Fibroblast of lung (primary cell): ENCODE results near the gene JARID2. TPM values are rescaled to one million over a fixed set of nuclear protein-coding genes. Genes with fewer than 3 reads are reported as not detected.

Source experiments
- DNase-seq, 2 donors: peaks; one replicate each; pipeline versions ENCODE4 v3.0.0 to v3.0.0-alpha.2; 2010; ENCODE audit warnings: low read depth in 2 of 2
- H2AFZ ChIP-seq: 2 replicates; pipeline ENCODE4 v1.5.1; 2012; ENCODE audit warnings: low read length, control low read depth, inconsistent platforms
- H3K27ac ChIP-seq: 2 replicates; pipeline ENCODE4 v1.5.1; 2011; ENCODE audit warnings: low read length, control low read depth; ENCODE audit not compliant: insufficient read depth
- H3K27me3 ChIP-seq: 2 replicates; pipeline ENCODE4 v1.5.1; 2011; ENCODE audit warnings: mild to moderate bottlenecking, low read length; ENCODE audit not compliant: control insufficient read depth, insufficient read depth
- H3K36me3 ChIP-seq: 2 replicates; pipeline ENCODE4 v1.5.1; 2011; ENCODE audit warnings: low read length; ENCODE audit not compliant: control insufficient read depth, insufficient read depth
- H3K4me1 ChIP-seq: 2 replicates; pipeline ENCODE4 v1.5.1; 2011; ENCODE audit warnings: low read length; ENCODE audit not compliant: control insufficient read depth, insufficient read depth; ENCODE audit errors: extremely low read depth
- H3K4me2 ChIP-seq: 2 replicates; pipeline ENCODE4 v1.5.1; 2011; ENCODE audit warnings: low read length, control low read depth; ENCODE audit not compliant: insufficient read depth; ENCODE audit errors: extremely low read depth
- H3K4me3 ChIP-seq, 4 experiments: fragments of 200-600 bp in 1 of 4; sonication (generic) in 1 of 4; replicated peaks in 1 of 4; 2 replicates each; pipeline ENCODE4 v1.5.1; 2011 to 2016; ENCODE audit warnings: low read length in 4 of 4, low read depth in 3 of 4, mild to moderate bottlenecking in 3 of 4, control low read depth in 2 of 4, inconsistent platforms in 1 of 4, mixed read lengths in 1 of 4; ENCODE audit not compliant: insufficient read depth in 1 of 4; ENCODE audit errors: control extremely low read depth in 1 of 4
- H3K79me2 ChIP-seq: 2 replicates; pipeline ENCODE4 v1.5.1; 2012; ENCODE audit warnings: mild to moderate bottlenecking, low read length, inconsistent platforms; ENCODE audit not compliant: control insufficient read depth, insufficient read depth
- H3K9ac ChIP-seq: 2 replicates; pipeline ENCODE4 v1.5.1; 2011; ENCODE audit warnings: mild to moderate bottlenecking, low read length, control low read depth; ENCODE audit not compliant: insufficient read depth
- H3K9me3 ChIP-seq: 2 replicates; pipeline ENCODE4 v1.5.1; 2012; ENCODE audit warnings: low read depth, low read length; ENCODE audit not compliant: control insufficient read depth, insufficient read depth
- H4K20me1 ChIP-seq: 2 replicates; pipeline ENCODE4 v1.5.1; 2011; ENCODE audit warnings: low read length; ENCODE audit not compliant: control insufficient read depth, insufficient read depth; ENCODE audit errors: extremely low read depth
- EZH2 ChIP-seq: IDR thresholded peaks from 2 replicates; pipeline ENCODE4 v1.5.1; 2012; ENCODE audit warnings: low read length, control low read depth, mild to moderate bottlenecking; ENCODE audit errors: missing control alignments
- polyA plus RNA-seq, 2 donors: library from polyadenylated mRNA; depleted of rRNA in 1 of 2; stranded (reverse) in 1 of 2; unstranded in 1 of 2; fragments of >200 nt; gene quantifications; 2 replicates each; pipeline ENCODE4 v1.2.1, GENCODE V29; 2011 to 2012; ENCODE audit warnings: missing spikeins in 1 of 2
- total RNA-seq: library from RNA; depleted of rRNA; stranded (reverse); fragments of >200 nt; gene quantifications from 2 replicates; pipeline ENCODE4 v1.2.1, GENCODE V29; 2014
- TF ChIP-seq, protein P1 (sequence below), 2 donors: IDR thresholded peaks in 1 of 2; conservative IDR thresholded peaks in 1 of 2; 1 replicate in 1 of 2; 2 replicates in 1 of 2; pipeline ENCODE4 v1.5.1; 2011 to 2012; ENCODE audit warnings: low read length in 2 of 2, control low read depth in 1 of 2, inconsistent platforms in 1 of 2, low read depth in 1 of 2, mild to moderate bottlenecking in 1 of 2

Gene JARID2
- total and polyA plus RNA-seq, 2 donors (not counting 1 experiment from before 2014, with no cell fraction given): 5.0 to 8.2 TPM

DNA sequence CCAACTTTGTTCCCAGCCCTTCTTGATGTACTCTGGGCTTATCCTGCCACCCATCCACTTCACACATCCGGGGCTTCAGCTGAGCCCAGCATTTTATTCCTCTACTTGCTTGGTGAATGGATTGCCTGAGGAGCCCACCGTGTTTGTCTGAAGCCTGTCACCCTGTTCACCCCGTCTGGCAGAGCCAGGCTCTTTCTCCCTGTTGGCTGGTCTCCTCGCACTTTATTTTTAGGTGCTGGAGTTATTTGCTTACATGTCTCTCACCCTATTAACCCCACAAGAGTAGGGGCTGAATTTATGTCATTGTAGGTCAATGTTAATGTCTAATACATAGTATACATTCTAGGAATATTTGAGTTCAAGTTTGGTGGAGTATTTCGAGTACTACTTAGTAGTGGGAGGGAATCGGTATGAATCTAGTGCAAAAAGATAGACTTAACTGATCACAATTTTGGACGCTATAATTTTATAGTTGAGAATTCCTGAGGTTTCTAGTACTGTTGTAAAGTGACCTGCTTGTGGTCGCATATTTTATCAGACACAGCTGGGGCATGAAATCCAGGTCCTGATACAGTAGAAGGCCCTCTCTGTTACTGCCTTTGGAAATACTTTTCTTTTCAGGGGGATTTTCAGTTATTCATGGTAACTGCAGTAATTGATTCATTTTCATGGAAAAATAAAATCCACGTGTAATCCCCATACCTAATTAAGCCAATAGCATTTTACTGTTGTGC, 10.8 kb downstream of the JARID2 start:
- H3K4me3 ChIP-seq: no peak overlapping the region
- peaks cover 27% of the 10 kb centered on the region for H3K79me2 ChIP-seq
- TF ChIP-seq, protein P1, sequence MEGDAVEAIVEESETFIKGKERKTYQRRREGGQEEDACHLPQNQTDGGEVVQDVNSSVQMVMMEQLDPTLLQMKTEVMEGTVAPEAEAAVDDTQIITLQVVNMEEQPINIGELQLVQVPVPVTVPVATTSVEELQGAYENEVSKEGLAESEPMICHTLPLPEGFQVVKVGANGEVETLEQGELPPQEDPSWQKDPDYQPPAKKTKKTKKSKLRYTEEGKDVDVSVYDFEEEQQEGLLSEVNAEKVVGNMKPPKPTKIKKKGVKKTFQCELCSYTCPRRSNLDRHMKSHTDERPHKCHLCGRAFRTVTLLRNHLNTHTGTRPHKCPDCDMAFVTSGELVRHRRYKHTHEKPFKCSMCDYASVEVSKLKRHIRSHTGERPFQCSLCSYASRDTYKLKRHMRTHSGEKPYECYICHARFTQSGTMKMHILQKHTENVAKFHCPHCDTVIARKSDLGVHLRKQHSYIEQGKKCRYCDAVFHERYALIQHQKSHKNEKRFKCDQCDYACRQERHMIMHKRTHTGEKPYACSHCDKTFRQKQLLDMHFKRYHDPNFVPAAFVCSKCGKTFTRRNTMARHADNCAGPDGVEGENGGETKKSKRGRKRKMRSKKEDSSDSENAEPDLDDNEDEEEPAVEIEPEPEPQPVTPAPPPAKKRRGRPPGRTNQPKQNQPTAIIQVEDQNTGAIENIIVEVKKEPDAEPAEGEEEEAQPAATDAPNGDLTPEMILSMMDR (conservative IDR thresholded peaks at IDR 0.05 in 1 of 2, IDR thresholded peaks at IDR 0.05 in 1 of 2; ENCODE audit: low read depth in 1 of 2, low read length in 2 of 2): no peak
- no peak for TF ChIP-seq EZH2
- H3K9ac ChIP-seq: no peak overlapping the region
- peak in 1 of 2 donors; percentile 56 for DNase-seq
- no peak overlapping the region for H2AFZ ChIP-seq
- no peaks in the 10 kb centered on the region for H3K27me3 ChIP-seq
- H3K27ac ChIP-seq: no peak overlapping the region
- H3K9me3 ChIP-seq: no peaks in the 10 kb centered on the region
- peaks cover 8% of the 10 kb centered on the region for H3K4me1 ChIP-seq
- H3K4me2 ChIP-seq: no peak overlapping the region
- peaks cover 2% of the 10 kb centered on the region for H4K20me1 ChIP-seq
- H3K36me3 ChIP-seq: no peaks in the 10 kb centered on the region

DNA sequence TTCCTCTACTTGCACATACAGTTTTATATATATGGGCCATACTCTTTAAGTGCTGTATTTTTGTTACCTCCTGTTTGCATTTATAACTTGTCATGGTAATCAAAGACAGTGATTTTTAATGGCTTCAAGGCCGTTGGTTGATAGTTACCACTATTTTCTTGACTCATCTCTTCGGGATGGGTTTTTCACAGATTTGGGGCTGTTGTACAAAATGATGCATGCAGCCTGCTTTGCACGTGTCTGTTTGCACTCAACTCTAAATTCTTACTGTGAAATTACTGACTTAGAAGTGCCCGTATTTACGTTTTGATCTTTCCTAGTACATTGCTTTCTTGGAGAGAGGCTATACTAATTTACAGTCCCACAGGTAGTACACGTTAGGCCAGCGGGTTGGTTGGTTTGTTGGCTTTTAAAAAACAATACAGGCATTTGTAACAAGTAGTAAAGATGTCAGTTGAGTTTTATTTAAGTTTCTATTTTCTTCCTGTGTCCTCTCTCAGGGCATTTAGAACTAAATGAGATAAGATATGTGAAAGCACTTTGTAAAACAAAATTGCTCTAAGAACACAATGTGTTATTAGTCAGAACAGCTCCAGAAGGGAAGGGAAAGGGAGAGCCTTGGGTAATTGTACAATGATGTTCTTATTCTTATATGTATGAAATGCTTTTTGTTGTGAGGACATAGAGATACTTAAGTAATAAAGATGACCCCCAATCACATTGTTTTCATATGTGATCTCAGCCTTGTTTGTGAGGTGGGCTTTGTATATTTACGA, 11.7 kb downstream of the JARID2 start:
- Histone ChIP-seq H3K9me3 (no peaks in the 10 kb centered on the region), H3K4me3 (no peak overlapping the region), H3K9ac (no peak overlapping the region), H3K27me3 (no peaks in the 10 kb centered on the region), H3K79me2 (peaks cover 24% of the 10 kb centered on the region), H4K20me1 (peaks cover 2% of the 10 kb centered on the region), H3K36me3 (no peaks in the 10 kb centered on the region), H3K4me2 (no peak overlapping the region), H3K4me1 (peaks cover 10% of the 10 kb centered on the region), H3K27ac (no peak overlapping the region), H2AFZ (no peak overlapping the region)
- no peak for DNase-seq
- TF ChIP-seq, protein P1 (conservative IDR thresholded peaks at IDR 0.05 in 1 of 2, IDR thresholded peaks at IDR 0.05 in 1 of 2; ENCODE audit: low read depth in 1 of 2, low read length in 2 of 2): no peak
- TF ChIP-seq EZH2: no peak

- no peak for DNase-seq
- Histone ChIP-seq H3K4me1 (peaks cover 16% of the 10 kb centered on the region), H3K4me3 (no peak overlapping the region), H3K9ac (no peak overlapping the region), H4K20me1 (peaks cover 2% of the 10 kb centered on the region), H3K9me3 (no peaks in the 10 kb centered on the region), H3K4me2 (peak overlapping the region; percentile 21), H3K36me3 (no peaks in the 10 kb centered on the region), H3K27me3 (no peaks in the 10 kb centered on the region), H3K27ac (no peak overlapping the region), H2AFZ (no peak overlapping the region), H3K79me2 (peaks cover 28% of the 10 kb centered on the region)
- no peak for TF ChIP-seq EZH2
- TF ChIP-seq, protein P1 (conservative IDR thresholded peaks at IDR 0.05 in 1 of 2, IDR thresholded peaks at IDR 0.05 in 1 of 2; ENCODE audit: low read depth in 1 of 2, low read length in 2 of 2): no peak
These were observed 13.9 kb downstream of the JARID2 start for GRCh38 chr6:15259766-15260098.
